ENCODE results near the gene KLHL12.

Gene KLHL12

GRCh38 chr1:202953392-202953791 lies 26.4 kb upstream of the KLHL12 start:
- Histone ChIP-seq H3K4me3 (ENCODE audit: low read depth, low read length) (no peak overlapping the region), H3K27me3 (no peaks in the 10 kb centered on the region), H3K36me3 (peaks cover 18% of the 10 kb centered on the region), H3K4me1 (0 out of 2 replicates have a peak, but pooled peaks cover 3% of the 10 kb centered on the region), H3K9me3 (no peaks in the 10 kb centered on the region)
- DNase-seq, result no peak
- TF ChIP-seq CTCF (IDR thresholded peaks at IDR 0.05; ENCODE audit: low read depth, low read length), result no peak

- no peak for TF ChIP-seq CTCF (IDR thresholded peaks at IDR 0.05; ENCODE audit: low read depth, low read length)
- DNase-seq, result no peak
- Histone ChIP-seq H3K36me3 (peaks cover 22% of the 10 kb centered on the region), H3K4me3 (ENCODE audit: low read depth, low read length) (no peak overlapping the region), H3K27me3 (no peaks in the 10 kb centered on the region), H3K9me3 (no peaks in the 10 kb centered on the region), H3K4me1 (0 out of 2 replicates have a peak, but pooled peaks cover 3% of the 10 kb centered on the region)
Measured at GRCh38 chr1:202952818-202953217, 25.8 kb upstream of the KLHL12 start.

GRCh38 chr1:202952099-202952498 lies 25.1 kb upstream of the KLHL12 start:
- DNase-seq, result no peak
- H3K27me3 ChIP-seq, result no peaks in the 10 kb centered on the region
- H3K36me3 ChIP-seq, result peaks cover 25% of the 10 kb centered on the region
- H3K4me3 ChIP-seq (ENCODE audit: low read depth, low read length), result no peak overlapping the region
- TF ChIP-seq CTCF (IDR thresholded peaks at IDR 0.05; ENCODE audit: low read depth, low read length), result no peak
- H3K4me1 ChIP-seq, result 0 out of 2 replicates have a peak, but pooled peaks cover 3% of the 10 kb centered on the region
- H3K9me3 ChIP-seq, result no peaks in the 10 kb centered on the region

- Histone ChIP-seq H3K9me3 (no peaks in the 10 kb centered on the region), H3K36me3 (peaks cover 27% of the 10 kb centered on the region), H3K4me3 (ENCODE audit: low read depth, low read length) (no peak overlapping the region), H3K27me3 (no peaks in the 10 kb centered on the region), H3K4me1 (0 out of 2 replicates have a peak, but pooled peaks cover 3% of the 10 kb centered on the region)
- no peak for DNase-seq
- TF ChIP-seq CTCF (IDR thresholded peaks at IDR 0.05; ENCODE audit: low read depth, low read length), result no peak
Measured at GRCh38 chr1:202951437-202951836, 24.4 kb upstream of the KLHL12 start.

- no peaks in the 10 kb centered on the region for H3K9me3 ChIP-seq
- peaks cover 72% of the 10 kb centered on the region for H3K36me3 ChIP-seq
- no peak for TF ChIP-seq CTCF (IDR thresholded peaks at IDR 0.05; ENCODE audit: low read depth, low read length)
- H3K4me1 ChIP-seq, result no peaks in the 10 kb centered on the region
- H3K27me3 ChIP-seq, result no peaks in the 10 kb centered on the region
- H3K4me3 ChIP-seq (ENCODE audit: low read depth, low read length), result no peak overlapping the region
- no peak for DNase-seq
Measured at GRCh38 chr1:202945483-202945882, 18.4 kb upstream of the KLHL12 start.

GRCh38 chr1:202944438-202944921 lies 17.4 kb upstream of the KLHL12 start:
- Histone ChIP-seq H3K4me3 (ENCODE audit: low read depth, low read length) (no peak overlapping the region), H3K4me1 (no peaks in the 10 kb centered on the region), H3K36me3 (peaks cover 71% of the 10 kb centered on the region), H3K9me3 (no peaks in the 10 kb centered on the region), H3K27me3 (no peaks in the 10 kb centered on the region)
- no peak for DNase-seq
- no peak for TF ChIP-seq CTCF (IDR thresholded peaks at IDR 0.05; ENCODE audit: low read depth, low read length)
